Psoas muscle (tissue), 8 donors: ENCODE measurements around the gene ATP8B1. TPM values are rescaled to one million over a fixed set of nuclear protein-coding genes. Genes with fewer than 3 reads are reported as not detected.

Experiments
- ATAC-seq, 4 donors: fragments of 200-7000 bp; cut with Tn5 transposase; one replicate each; pipeline ENCODE4 v1.9.1; 2020; ENCODE audit warnings: moderate library complexity in 3 of 4, mild to moderate bottlenecking in 2 of 4
- DNase-seq, 2 donors: peaks; one replicate each; pipeline ENCODE4 v3.0.0-alpha.2; 2020
- H3K27ac ChIP-seq: fragments of 200-600 bp; one replicate; pipeline ENCODE4 v1.8.0; 2022
- H3K27me3 ChIP-seq, 3 donors: fragments of 200-600 bp in 1 of 3; one replicate each; pipeline versions ENCODE4 v1.6.1 to v1.8.0; 2013 to 2022; ENCODE audit warnings: low read length in 2 of 3, mild to moderate bottlenecking in 2 of 3, moderate library complexity in 1 of 3; ENCODE audit not compliant: insufficient read depth in 3 of 3
- H3K36me3 ChIP-seq, 2 donors: fragments of 200-600 bp in 1 of 2; one replicate each; pipeline versions ENCODE4 v1.6.1 to v1.8.0; 2013 to 2022; ENCODE audit warnings: low read depth in 1 of 2, mild to moderate bottlenecking in 1 of 2, moderate library complexity in 1 of 2; ENCODE audit not compliant: insufficient read depth in 1 of 2
- H3K4me1 ChIP-seq: fragments of 200-600 bp; one replicate; pipeline ENCODE4 v1.8.0; 2022
- H3K4me3 ChIP-seq: fragments of 200-600 bp; one replicate; pipeline ENCODE4 v1.8.0; 2022; ENCODE audit warnings: mild to moderate bottlenecking
- H3K9me3 ChIP-seq: fragments of 200-600 bp; one replicate; pipeline ENCODE4 v1.8.0; 2022
- WGBS, 3 donors: extraction: QIAGEN DNeasy Blood & Tissue Kit; methylation state at CpG; one replicate each; pipeline versions ENCODE4 v1.1.6 to v1.1.7; 2013; 5-methylcytosine and 5-hydroxymethylcytosine counted together
- intact Hi-C, 2 donors: fragments of 100-400 bp; cut with DNase I; formaldehyde crosslinking; loops; one replicate each; pipeline versions ENCODE4 v1.11.0 to v1.14.2; 2022
- polyA plus RNA-seq, 3 donors: library from polyadenylated mRNA; stranded (reverse); fragments of 200-250 nt; gene quantifications; one replicate each; pipeline ENCODE4 v1.2.3, GENCODE V29; 2013
- total RNA-seq, 4 donors: library from RNA; stranded (reverse); fragmentation: NEBNext Ultra II Directional in 2 of 4; extraction: Animal tissue kit (Norgen Biotek cat#: 25700) in 2 of 4; gene quantifications; one replicate each; pipeline versions ENCODE4 v1.2.1 to v1.2.4, GENCODE V29; 2021 to 2023
- TF ChIP-seq, protein P1 (sequence below): fragments of 200-600 bp; IDR thresholded peaks from one replicate; pipeline ENCODE4 v1.8.0; 2022; ENCODE audit warnings: antibody characterized with exemption
- donor health status: healthy with polysubstance abuse.
- donor health status: DM: no; HTN: no; CAD: no; lungs with moderate emphysema.
- donor health status: Bipolar disorder and iron deficiency.
- donor health status: healthy.
- donor health status: DM: yes; HTN: yes; CAD: no.
- donor health status: DM: no; HTN: no; CAD: no.
- donor health status: DM: no; HTN: no; CAD: no.
- donor health status: DM: yes; HTN: yes; CAD: no.

Gene ATP8B1
- total and polyA plus RNA-seq, 7 donors: 0.45 to 2.5 (median 1.2) TPM

DNA sequence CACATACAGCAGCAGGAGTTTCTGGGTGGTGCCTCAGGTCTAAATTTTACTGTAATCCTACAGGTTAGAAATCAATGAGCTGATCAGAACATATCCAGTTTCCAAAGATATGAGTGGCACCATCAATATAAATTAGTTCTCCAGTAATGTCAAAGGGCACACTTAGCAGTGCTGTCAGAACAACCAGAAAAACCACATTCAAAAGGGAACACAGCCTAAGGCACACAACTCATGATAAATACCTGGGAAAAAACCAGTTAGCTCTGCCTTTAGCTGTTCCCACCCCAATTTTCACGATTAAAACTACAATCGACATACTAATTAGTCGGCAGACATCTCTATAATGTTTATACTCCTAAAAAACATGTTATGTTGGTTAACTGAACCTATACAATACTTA, 31.5 kb downstream of the ATP8B1 start:
- intact Hi-C loops: no loop called here
- no peak for DNase-seq
- WGBS, 3 donors: 79 to 90% (median 79%) methylated on average over 3 of the region's 3 CpGs

DNA sequence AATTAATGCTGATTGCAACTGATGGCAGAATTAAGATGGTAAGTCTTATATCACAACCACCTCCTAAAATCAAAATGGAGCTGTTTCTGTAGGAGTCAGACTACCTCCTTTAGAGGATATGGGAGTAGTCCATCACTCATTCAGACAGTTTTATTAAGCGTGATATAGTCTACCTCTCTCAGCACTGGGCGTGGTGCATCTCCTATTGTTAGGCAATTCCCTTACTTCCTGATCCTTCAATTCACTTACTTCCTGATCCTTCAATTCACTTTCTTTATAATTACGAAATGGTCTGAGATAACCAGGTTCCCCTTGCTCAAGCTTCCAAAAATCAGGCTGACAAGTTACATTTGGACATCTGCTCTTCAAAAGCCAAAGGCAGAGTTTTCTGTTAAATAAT, 31.9 kb downstream of the ATP8B1 start:
- no peaks in the 10 kb centered on the region for H3K9me3 ChIP-seq
- peaks cover 66% of the 10 kb centered on the region for H3K4me1 ChIP-seq
- TF ChIP-seq, protein P1, sequence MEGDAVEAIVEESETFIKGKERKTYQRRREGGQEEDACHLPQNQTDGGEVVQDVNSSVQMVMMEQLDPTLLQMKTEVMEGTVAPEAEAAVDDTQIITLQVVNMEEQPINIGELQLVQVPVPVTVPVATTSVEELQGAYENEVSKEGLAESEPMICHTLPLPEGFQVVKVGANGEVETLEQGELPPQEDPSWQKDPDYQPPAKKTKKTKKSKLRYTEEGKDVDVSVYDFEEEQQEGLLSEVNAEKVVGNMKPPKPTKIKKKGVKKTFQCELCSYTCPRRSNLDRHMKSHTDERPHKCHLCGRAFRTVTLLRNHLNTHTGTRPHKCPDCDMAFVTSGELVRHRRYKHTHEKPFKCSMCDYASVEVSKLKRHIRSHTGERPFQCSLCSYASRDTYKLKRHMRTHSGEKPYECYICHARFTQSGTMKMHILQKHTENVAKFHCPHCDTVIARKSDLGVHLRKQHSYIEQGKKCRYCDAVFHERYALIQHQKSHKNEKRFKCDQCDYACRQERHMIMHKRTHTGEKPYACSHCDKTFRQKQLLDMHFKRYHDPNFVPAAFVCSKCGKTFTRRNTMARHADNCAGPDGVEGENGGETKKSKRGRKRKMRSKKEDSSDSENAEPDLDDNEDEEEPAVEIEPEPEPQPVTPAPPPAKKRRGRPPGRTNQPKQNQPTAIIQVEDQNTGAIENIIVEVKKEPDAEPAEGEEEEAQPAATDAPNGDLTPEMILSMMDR: no peak
- DNase-seq (no peak), ATAC-seq (no peak)
- no peaks in the 10 kb centered on the region for H3K27me3 ChIP-seq
- intact Hi-C loops: no loop called here
- H3K36me3 ChIP-seq: no peaks in the 10 kb centered on the region
- H3K4me3 ChIP-seq: no peak overlapping the region
- 67 to 74% (median 73%) methylated on average over 3 of the region's 3 CpGs for WGBS, 3 donors
- peak overlapping the region; percentile 66 for H3K27ac ChIP-seq

More for the DNA sequence above, 31.5 kb downstream of the ATP8B1 start:
- H3K9me3 ChIP-seq: no peaks in the 10 kb centered on the region
- H3K36me3 ChIP-seq: no peaks in the 10 kb centered on the region
- H3K4me3 ChIP-seq: no peak overlapping the region
- H3K27me3 ChIP-seq: no peaks in the 10 kb centered on the region
- TF ChIP-seq, protein P1: no peak
- H3K4me1 ChIP-seq: peaks cover 70% of the 10 kb centered on the region
- peak overlapping the region; percentile 66 for H3K27ac ChIP-seq
- ATAC-seq: no peak

DNA sequence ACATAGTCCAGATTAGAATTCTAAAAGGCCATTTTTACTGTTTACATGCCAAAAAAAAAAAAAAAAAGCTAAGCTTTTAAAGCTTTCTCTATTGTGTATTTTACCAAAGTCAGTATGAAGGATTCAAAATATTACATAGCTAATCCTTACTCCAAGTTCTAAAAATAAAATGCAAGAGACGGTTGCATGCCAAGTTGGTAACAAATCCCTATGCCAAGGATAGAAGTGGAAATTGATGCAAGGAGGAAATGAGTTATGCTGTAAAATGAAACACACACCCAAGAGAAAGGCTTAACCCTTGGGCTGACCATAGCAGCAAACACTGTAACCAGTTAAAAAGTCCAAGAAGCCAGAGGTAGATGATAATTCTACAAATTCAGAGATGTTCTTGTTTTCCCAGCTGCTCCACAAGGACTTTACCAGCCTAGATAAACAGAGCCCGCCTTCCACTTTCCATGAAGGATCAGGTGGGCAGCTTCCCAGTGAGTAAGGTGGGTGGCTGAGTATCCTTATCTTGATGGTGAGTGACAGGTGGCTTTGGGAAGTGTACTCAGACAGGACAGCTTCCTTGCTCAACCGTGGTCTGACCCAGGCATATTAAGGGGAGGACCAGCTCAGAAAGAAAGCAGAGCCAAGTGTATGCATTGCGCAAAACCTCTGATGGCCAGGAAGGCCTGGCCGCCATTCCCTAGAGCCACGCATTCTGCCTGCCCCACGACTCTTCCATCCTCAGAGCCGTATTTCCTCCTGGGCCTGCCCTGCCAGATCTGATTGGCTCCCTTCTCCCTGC, 34.4 kb downstream of the ATP8B1 start:
- intact Hi-C loops: loop anchor here (5.0 kb wide), 2 partner anchors 34 to 39 kb away; partner anchors contain the start of gene ATP8B1 (in 1 of the 2)
- no peaks in the 10 kb centered on the region for H3K9me3 ChIP-seq
- peak overlapping the region; percentile 35 for H3K4me3 ChIP-seq
- no peaks in the 10 kb centered on the region for H3K36me3 ChIP-seq
- no peaks in the 10 kb centered on the region for H3K27me3 ChIP-seq
- ATAC-seq (peak; percentile 77 to 83 (median 80)), DNase-seq (peak in 1 of 2 donors; percentile 53)
- H3K4me1 ChIP-seq: peaks cover 63% of the 10 kb centered on the region
- TF ChIP-seq, protein P1: no peak
- peak overlapping the region; percentile 88 for H3K27ac ChIP-seq
- 30 to 33% (median 32%) methylated on average over 8 of the region's 8 CpGs for WGBS, 3 donors

DNA sequence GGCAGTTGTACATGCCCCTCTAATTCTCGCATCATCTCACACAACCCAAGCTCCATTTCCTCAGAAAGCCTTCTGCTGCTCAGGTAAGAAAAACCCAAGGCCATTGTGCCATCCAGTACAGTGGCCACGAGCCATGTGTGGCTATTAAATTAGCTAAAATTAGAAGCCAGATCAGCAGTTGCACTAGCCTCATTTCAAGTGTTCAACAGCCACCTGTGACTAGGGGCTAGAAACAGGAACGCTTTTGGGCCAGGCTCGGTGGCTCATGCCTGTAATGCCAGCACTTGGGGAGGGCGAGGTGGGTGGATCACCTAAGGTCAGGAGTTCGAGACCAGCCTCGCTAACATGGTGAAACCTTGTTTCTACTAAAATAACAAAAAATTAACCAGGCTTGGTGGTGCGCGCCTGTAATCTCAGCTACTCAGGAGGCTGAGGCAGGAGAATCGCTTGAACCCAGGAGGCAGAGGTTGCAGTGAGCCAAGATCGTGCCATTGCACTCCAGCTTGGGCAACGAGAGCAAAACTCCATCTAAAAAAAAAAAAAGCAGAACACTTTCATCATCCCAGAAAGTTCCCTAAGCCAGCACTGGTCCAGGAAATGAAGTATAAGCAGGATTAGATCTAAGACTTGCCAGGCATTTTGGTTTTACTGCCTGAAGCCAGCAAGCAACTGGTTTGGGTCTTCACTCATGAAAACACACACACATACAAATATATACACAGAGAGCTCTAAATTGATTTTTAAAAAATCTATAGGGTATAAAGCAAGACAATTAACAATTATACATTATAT, 35.7 kb downstream of the ATP8B1 start:
- Histone ChIP-seq H3K36me3 (no peaks in the 10 kb centered on the region), H3K9me3 (no peaks in the 10 kb centered on the region), H3K27me3 (no peaks in the 10 kb centered on the region), H3K4me1 (peaks cover 51% of the 10 kb centered on the region), H3K27ac (peak overlapping the region; percentile 88), H3K4me3 (no peak overlapping the region)
- intact Hi-C loops: loop anchor here (1.0 to 5.0 kb wide), 3 partner anchors 13 to 40 kb away; partner anchors contain the start of gene ATP8B1 (in 1 of the 2)
- 42 to 64% (median 54%) methylated on average over 12 of the region's 12 CpGs for WGBS, 3 donors
- peak; percentile 79 to 89 (median 86) for ATAC-seq
- peak; percentile 24 to 76 for DNase-seq
- TF ChIP-seq, protein P1: no peak
